Middle frontal gyrus (tissue), 1 donor: ENCODE data around the gene FBXO48.

Experiments
- DNase-seq: peaks from one replicate; pipeline ENCODE4 v3.0.0-alpha.2; 2015; ENCODE audit warnings: low spot score; ENCODE audit errors: extremely low spot score

FBXO48 gene

GRCh38 chr2:68414452-68414851 is 52.6 kb downstream of the FBXO48 start:
- no peak for DNase-seq

GRCh38 chr2:68413466-68413865 is 53.6 kb downstream of the FBXO48 start:
- DNase-seq = no peak

GRCh38 chr2:68412127-68412819 is 54.8 kb downstream of the FBXO48 start:
- no peak for DNase-seq

- no peak for DNase-seq
These were observed 55.5 kb downstream of the FBXO48 start for GRCh38 chr2:68411397-68412126.
